H1 (cell line): ENCODE data around the gene TGM3. TPM values are rescaled to one million over a fixed set of nuclear protein-coding genes. Genes with fewer than 3 reads are reported as not detected.

Source experiments
- CTCF ChIA-PET: fragments of 300-600 bp; sonication (Branson Sonifier 250); formaldehyde crosslinking; loops from one replicate; lab custom pipeline; 2021; ENCODE audit not compliant: partially characterized antibody; lab: Charles Lee
- POLR2A ChIA-PET: fragments of 300-600 bp; sonication (Branson Sonifier 250); formaldehyde crosslinking; loops from one replicate; lab custom pipeline; 2021; ENCODE audit warnings: inconsistent platforms; ENCODE audit not compliant: partially characterized antibody; lab: Charles Lee
- DNase-seq, 2 experiments: peaks; one replicate each; pipeline versions ENCODE4 v3.0.0 to v3.0.0-alpha.2; 2010 to 2022; ENCODE audit warnings: low spot score in 2 of 2, low read depth in 1 of 2, mixed read lengths in 1 of 2
- FAIRE-seq: peaks from 2 replicates; lab custom pipeline; 2011; peaks lifted over from hg19 to GRCh38; lab: Jason Lieb, UNC
- H2AFZ ChIP-seq: 2 replicates; pipeline ENCODE4 v1.8.1; 2012; ENCODE audit warnings: low read length, inconsistent platforms
- H2AK5ac ChIP-seq: 2 replicates; pipeline ENCODE4 v1.6.1; 2013; ENCODE audit warnings: low read depth, low read length
- H2BK120ac ChIP-seq: replicated peaks from 2 replicates; pipeline ENCODE3; 2013; ENCODE audit warnings: low read depth, low read length, inconsistent platforms
- H2BK12ac ChIP-seq: 2 replicates; pipeline ENCODE4 v1.6.1; 2013; ENCODE audit warnings: low read depth, low read length
- H2BK15ac ChIP-seq: 2 replicates; pipeline ENCODE4 v1.6.1; 2013; ENCODE audit warnings: low read length
- H2BK20ac ChIP-seq: 2 replicates; pipeline ENCODE4 v1.6.1; 2013; ENCODE audit warnings: low read length
- H2BK5ac ChIP-seq: 2 replicates; pipeline ENCODE4 v1.6.1; 2013; ENCODE audit warnings: low read depth, low read length
- H3K14ac ChIP-seq: 2 replicates; pipeline ENCODE4 v1.6.1; 2013; ENCODE audit warnings: inconsistent platforms; ENCODE audit not compliant: insufficient read length
- H3K18ac ChIP-seq: 2 replicates; pipeline ENCODE4 v1.6.1; 2013; ENCODE audit warnings: low read length; ENCODE audit errors: extremely low read depth
- H3K23ac ChIP-seq: 2 replicates; pipeline ENCODE4 v1.6.1; 2013; ENCODE audit warnings: inconsistent platforms; ENCODE audit not compliant: insufficient read length
- H3K23me2 ChIP-seq: 2 replicates; pipeline ENCODE4 v1.6.1; 2013; ENCODE audit warnings: low read depth, low read length
- H3K27ac ChIP-seq: 2 replicates; pipeline ENCODE4 v1.6.1; 2011; ENCODE audit warnings: low read depth, low read length, inconsistent platforms
- H3K27me3 ChIP-seq, 4 experiments: replicated peaks in 1 of 4; 1 replicate in 1 of 4; 2 replicates in 3 of 4; pipeline versions ENCODE4 v1.6.1 to v1.8.1; 2011 to 2013; ENCODE audit warnings: low read length in 3 of 4, mild to moderate bottlenecking in 3 of 4, inconsistent platforms in 2 of 4, mixed read lengths in 2 of 4, moderate library complexity in 1 of 4; ENCODE audit not compliant: control insufficient read depth in 3 of 4, insufficient read depth in 3 of 4; ENCODE audit errors: extremely low read depth in 1 of 4
- H3K36me3 ChIP-seq, 4 experiments: 2 replicates each; pipeline versions ENCODE4 v1.6.1 to v1.8.1; 2011 to 2013; ENCODE audit warnings: mild to moderate bottlenecking in 4 of 4, low read length in 3 of 4, moderate library complexity in 2 of 4, control low read depth in 1 of 4, inconsistent platforms in 1 of 4; ENCODE audit not compliant: insufficient read depth in 4 of 4, control insufficient read depth in 2 of 4
- H3K4ac ChIP-seq: replicated peaks from 2 replicates; pipeline ENCODE3; 2013; ENCODE audit warnings: low read length, low read depth, mixed read lengths, inconsistent platforms; ENCODE audit not compliant: insufficient read length
- H3K4me1 ChIP-seq, 4 experiments: replicated peaks in 1 of 4; 1 replicate in 1 of 4; 2 replicates in 3 of 4; pipeline versions ENCODE4 v1.6.1 to v1.8.1; 2011 to 2013; ENCODE audit warnings: low read length in 3 of 4, inconsistent platforms in 2 of 4, mixed read lengths in 1 of 4; ENCODE audit not compliant: insufficient read depth in 4 of 4, control insufficient read depth in 3 of 4
- H3K4me2 ChIP-seq, 2 experiments: 2 replicates each; pipeline versions ENCODE4 v1.6.1 to v1.8.1; 2011 to 2013; ENCODE audit warnings: low read depth in 2 of 2, low read length in 2 of 2, control low read depth in 1 of 2, inconsistent platforms in 1 of 2, mild to moderate bottlenecking in 1 of 2; ENCODE audit not compliant: insufficient read depth in 1 of 2
- H3K4me3 ChIP-seq, 4 experiments: fragments of 200-600, 300-600 bp in 1 of 4; sonication (generic), shearing (Covaris generic), sonication (Bioruptor Twin) in 1 of 4; 2 replicates each; pipeline versions ENCODE4 v1.5.1 to v1.8.1; 2011 to 2016; ENCODE audit warnings: low read length in 4 of 4, low read depth in 3 of 4, control low read depth in 2 of 4, inconsistent platforms in 2 of 4, mild to moderate bottlenecking in 2 of 4, mixed read lengths in 1 of 4, moderate library complexity in 1 of 4; ENCODE audit not compliant: insufficient read depth in 2 of 4; ENCODE audit errors: extremely low read depth in 1 of 4
- H3K56ac ChIP-seq: replicated peaks from 2 replicates; pipeline ENCODE3; 2013; ENCODE audit warnings: low read depth, mild to moderate bottlenecking, mixed read lengths, low read length, inconsistent platforms; ENCODE audit not compliant: insufficient read length
- H3K79me1 ChIP-seq: 2 replicates; pipeline ENCODE4 v1.6.1; 2013; ENCODE audit warnings: low read depth, low read length, control low read depth
- H3K79me2 ChIP-seq, 2 experiments: 2 replicates each; pipeline versions ENCODE4 v1.6.1 to v1.8.1; 2012 to 2013; ENCODE audit warnings: low read length in 2 of 2, mild to moderate bottlenecking in 2 of 2, inconsistent platforms in 1 of 2; ENCODE audit not compliant: insufficient read depth in 2 of 2, control insufficient read depth in 1 of 2
- H3K9ac ChIP-seq, 4 experiments: replicated peaks in 1 of 4; 1 replicate in 1 of 4; 2 replicates in 3 of 4; pipeline versions ENCODE4 v1.6.1 to v1.8.1; 2011 to 2013; ENCODE audit warnings: low read depth in 3 of 4, low read length in 3 of 4, control low read depth in 2 of 4, mild to moderate bottlenecking in 2 of 4, moderate library complexity in 2 of 4, inconsistent platforms in 1 of 4; ENCODE audit errors: extremely low read depth in 1 of 4
- H3K9me3 ChIP-seq, 2 experiments: 2 replicates each; pipeline versions ENCODE4 v1.6.1 to v1.8.1; 2012 to 2013; ENCODE audit warnings: mild to moderate bottlenecking in 2 of 2, moderate library complexity in 2 of 2, control low read depth in 1 of 2, inconsistent platforms in 1 of 2, low read depth in 1 of 2, low read length in 1 of 2, mixed read lengths in 1 of 2; ENCODE audit not compliant: insufficient read depth in 2 of 2
- H4K20me1 ChIP-seq, 2 experiments: replicated peaks in 1 of 2; 2 replicates each; pipeline versions ENCODE3 to v1.8.1; 2011 to 2013; ENCODE audit warnings: inconsistent platforms in 2 of 2, low read length in 2 of 2, mild to moderate bottlenecking in 1 of 2; ENCODE audit not compliant: insufficient read depth in 2 of 2, control insufficient read depth in 1 of 2
- H4K5ac ChIP-seq: 2 replicates; pipeline ENCODE4 v1.6.1; 2013; ENCODE audit warnings: low read length, low read depth, mixed read lengths, inconsistent platforms; ENCODE audit not compliant: insufficient read length
- H4K8ac ChIP-seq: 2 replicates; pipeline ENCODE4 v1.8.0; 2013; ENCODE audit warnings: mild to moderate bottlenecking, moderate library complexity, low read length, inconsistent platforms; ENCODE audit not compliant: insufficient read depth; ENCODE audit errors: extremely low read depth
- H4K91ac ChIP-seq: replicated peaks from 2 replicates; pipeline ENCODE3; 2013; ENCODE audit warnings: low read length, mixed read lengths, inconsistent platforms; ENCODE audit not compliant: insufficient read length
- CEBPB ChIP-seq: IDR thresholded peaks from 2 replicates; pipeline ENCODE4 v1.6.1; 2012; ENCODE audit warnings: low read depth, low read length
- E2F6 ChIP-seq: IDR thresholded peaks from 2 replicates; pipeline ENCODE4 v1.6.1; 2012; ENCODE audit warnings: inconsistent platforms
- EGR1 ChIP-seq: IDR thresholded peaks from 2 replicates; pipeline ENCODE4 v1.6.1; 2011; ENCODE audit warnings: low read depth, low read length, borderline replicate concordance
- JUND ChIP-seq: IDR thresholded peaks from 2 replicates; pipeline ENCODE4 v1.6.1; 2011; ENCODE audit warnings: mild to moderate bottlenecking, improper control_type of control experiment, low read length
- KDM4A ChIP-seq: IDR thresholded peaks from one replicate; pipeline ENCODE4 v1.7.1; 2012; ENCODE audit warnings: low read depth, mild to moderate bottlenecking, moderate library complexity, low read length, inconsistent platforms; ENCODE audit not compliant: severe bottlenecking
- POLR2A ChIP-seq, 2 experiments: IDR thresholded peaks; 1 replicate in 1 of 2; 2 replicates in 1 of 2; pipeline ENCODE4 v1.6.1; 2011; ENCODE audit warnings: low read depth in 2 of 2, low read length in 2 of 2, mild to moderate bottlenecking in 2 of 2; ENCODE audit errors: control extremely low read depth in 1 of 2
- POLR2AphosphoS5 ChIP-seq: IDR thresholded peaks from 2 replicates; pipeline ENCODE4 v1.6.1; 2011; ENCODE audit warnings: low read depth, low read length
- POU5F1 ChIP-seq: IDR thresholded peaks from 2 replicates; pipeline ENCODE4 v1.6.1; 2011; ENCODE audit warnings: low read depth, mild to moderate bottlenecking, low read length, moderate library complexity
- RBBP5 ChIP-seq: IDR thresholded peaks from 2 replicates; pipeline ENCODE4 v1.7.1; 2012; ENCODE audit warnings: low read depth, mild to moderate bottlenecking, inconsistent platforms, low read length, moderate library complexity, borderline replicate concordance
- RXRA ChIP-seq: IDR thresholded peaks from 2 replicates; pipeline ENCODE4 v1.6.1; 2011; ENCODE audit warnings: low read depth, mild to moderate bottlenecking, low read length, moderate library complexity; ENCODE audit not compliant: insufficient read depth
- SIRT6 ChIP-seq: IDR thresholded peaks from one replicate; pipeline ENCODE4 v1.7.1; 2012; ENCODE audit warnings: low read length, inconsistent platforms
- SP4 ChIP-seq: IDR thresholded peaks from 2 replicates; pipeline ENCODE4 v1.6.1; 2012; ENCODE audit warnings: low read length, inconsistent platforms
- TCF12 ChIP-seq: IDR thresholded peaks from 2 replicates; pipeline ENCODE4 v1.6.1; 2011; ENCODE audit warnings: low read depth, mild to moderate bottlenecking, low read length
- WGBS, 2 experiments: shearing (Covaris generic) in 1 of 2; methylation state at CpG; one replicate each; pipeline versions ENCODE4 v1.1.6 to v1.1.7; 2013 to 2015; ENCODE audit warnings: low lambda C conversion rate in 2 of 2, mixed read lengths in 2 of 2, inconsistent platforms in 1 of 2, low coverage in 1 of 2, missing lambda C conversion rate in 1 of 2; ENCODE audit not compliant: insufficient replicate concordance in 2 of 2, insufficient coverage in 1 of 2, insufficient read length in 1 of 2; ENCODE audit errors: extremely low coverage in 1 of 2, missing lambda C conversion rate in 1 of 2; 5-methylcytosine and 5-hydroxymethylcytosine counted together
- polyA plus RNA-seq, 7 experiments: library from polyadenylated mRNA; depleted of rRNA in 3 of 7; stranded (reverse) in 5 of 7; unstranded in 2 of 7; fragments of >200 nt in 5 of 7; fragments of 200-250 nt in 2 of 7; gene quantifications; 1 replicate in 5 of 7; 2 replicates in 1 of 7; 4 replicates in 1 of 7; pipeline versions ENCODE4 v1.2.1 to v1.2.3, GENCODE V29; 2011 to 2013; ENCODE audit warnings: missing spikeins in 2 of 7, mixed read lengths in 2 of 7
- total RNA-seq: library from RNA; stranded (reverse); fragmentation: NEBNext Ultra II Directional; extraction: Animal tissue kit (Norgen Biotek cat#: 25700); gene quantifications from 2 replicates; pipeline ENCODE4 v1.2.1, GENCODE V29; 2021

The TGM3 gene
- total and polyA plus RNA-seq, 2 of the 8 experiments (the other 6 are each of a cell fraction or from before 2014, with no cell fraction given): 0.12 TPM; not detected in 1

DNA sequence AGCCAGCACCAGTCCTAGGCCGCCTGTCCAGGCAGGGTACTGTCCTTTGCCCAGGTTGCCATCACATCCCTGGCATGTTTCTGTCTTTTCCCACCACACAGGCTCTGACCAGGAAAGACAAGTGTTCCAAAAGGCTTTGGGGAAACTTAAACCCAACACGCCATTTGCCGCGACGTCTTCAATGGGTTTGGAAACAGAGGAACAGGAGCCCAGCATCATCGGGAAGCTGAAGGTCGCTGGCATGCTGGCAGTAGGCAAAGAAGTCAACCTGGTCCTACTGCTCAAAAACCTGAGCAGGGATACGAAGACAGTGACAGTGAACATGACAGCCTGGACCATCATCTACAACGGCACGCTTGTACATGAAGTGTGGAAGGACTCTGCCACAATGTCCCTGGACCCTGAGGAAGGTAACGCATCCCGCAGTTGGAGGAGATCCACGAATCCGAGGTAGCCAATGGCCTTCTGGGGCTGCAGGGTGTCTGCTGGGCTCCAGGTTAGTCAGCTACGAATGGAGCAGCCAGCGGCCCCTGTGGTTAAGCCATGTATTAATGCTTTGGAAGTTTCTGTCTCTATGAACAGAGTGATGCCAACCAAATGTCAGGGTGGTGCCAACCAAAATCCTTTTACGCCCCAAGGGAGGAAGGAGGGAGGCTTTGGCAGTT lies 36.2 kb downstream of the TGM3 start:
- WGBS, 2 experiments: 90% methylated on average over 17 of the region's 17 CpGs; no CpG with 5 or more reads in 1 of the 2 experiments
- Histone ChIP-seq H3K79me1 (no peaks in the 10 kb centered on the region), H2AK5ac (no peak overlapping the region), H3K36me3 (no peaks in the 10 kb centered on the region), H3K18ac (no peak overlapping the region), H2BK5ac (no peak overlapping the region), H3K23ac (no peak overlapping the region), H3K4me3 (no peak overlapping the region), H2BK20ac (no peak overlapping the region), H3K4me2 (no peak overlapping the region), H3K9me3 (no peaks in the 10 kb centered on the region), H3K14ac (no peak overlapping the region), H4K5ac (no peak overlapping the region), H3K79me2 (no peaks in the 10 kb centered on the region), H3K9ac (no peak overlapping the region), H3K56ac (no peak overlapping the region), H4K91ac (no peak overlapping the region), H3K23me2 (no peaks in the 10 kb centered on the region), H4K20me1 (no peaks in the 10 kb centered on the region), H3K4ac (no peak overlapping the region), H3K4me1 (peaks cover 0 to 3% (median 0%) of the 10 kb centered on the region in 4 experiments; a peak in 1 of 7 replicates), H2AFZ (no peak overlapping the region), H4K8ac (no peak overlapping the region; the same call in 1 of the 2 replicates), H2BK15ac (no peak overlapping the region), H2BK120ac (no peak overlapping the region), H2BK12ac (no peak overlapping the region), H3K27ac (no peak overlapping the region), H3K27me3 (no peaks in the 10 kb centered on the region)
- no peak for FAIRE-seq
- no peak for DNase-seq
- CTCF ChIA-PET: interaction anchor here (1.1 to 1.7 kb wide), 3 partner anchors 8 to 125 kb away, joined by 3 to 5 read pairs (median 4); no protein-coding TSS in a partner anchor
- POLR2A ChIA-PET: interaction anchor here (0.6 to 1.4 kb wide), 3 partner anchors 44 to 138 kb away, joined by 3 to 5 read pairs (median 4); no protein-coding TSS in a partner anchor
- TF ChIP-seq POU5F1: no peak
- TF ChIP-seq POLR2AphosphoS5: no peak
- TF ChIP-seq TCF12: no peak
- TF ChIP-seq POLR2A (IDR thresholded peaks at IDR 0.05; ENCODE audit: control extremely low read depth in 1 of 2, low read depth in 2 of 2, low read length in 2 of 2): no peak
- TF ChIP-seq SIRT6: no peak
- TF ChIP-seq EGR1: no peak
- no peak for TF ChIP-seq JUND
- TF ChIP-seq SP4: no peak
- no peak for TF ChIP-seq KDM4A
- TF ChIP-seq RBBP5: no peak
- no peak for TF ChIP-seq RXRA
- no peak for TF ChIP-seq E2F6
- TF ChIP-seq CEBPB: no peak
